NOMO-1 treated with DMSO at 0.1 percent for 48 hours (cell line): ENCODE results near the gene SLIT1.

Experiments used
- DNase-seq: peaks from one replicate; lab custom pipeline; 2025; ENCODE audit not compliant: unreplicated experiment; lab: John Stamatoyannopoulos, UW

SLIT1 gene

DNA sequence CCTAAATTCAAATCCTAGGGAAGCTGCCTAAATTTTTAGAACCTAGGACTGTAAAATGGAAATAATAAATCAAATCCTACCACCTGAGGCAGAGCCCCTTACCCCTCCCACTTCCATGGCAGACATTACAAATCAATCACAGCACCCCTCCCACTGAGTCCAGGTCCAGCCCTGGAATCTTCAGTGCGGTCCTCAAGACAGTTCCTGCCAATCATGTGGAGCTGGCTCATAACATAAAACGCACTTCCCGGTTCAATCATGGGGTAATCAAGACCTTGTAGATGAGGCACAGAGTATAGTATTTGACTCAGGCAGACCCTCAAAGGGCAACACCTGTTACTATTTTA is 157.0 kb downstream of the SLIT1 start:
- no peak for DNase-seq

GRCh38 chr10:97028126-97028831 is 157.5 kb downstream of the SLIT1 start:
- no peak for DNase-seq

DNA sequence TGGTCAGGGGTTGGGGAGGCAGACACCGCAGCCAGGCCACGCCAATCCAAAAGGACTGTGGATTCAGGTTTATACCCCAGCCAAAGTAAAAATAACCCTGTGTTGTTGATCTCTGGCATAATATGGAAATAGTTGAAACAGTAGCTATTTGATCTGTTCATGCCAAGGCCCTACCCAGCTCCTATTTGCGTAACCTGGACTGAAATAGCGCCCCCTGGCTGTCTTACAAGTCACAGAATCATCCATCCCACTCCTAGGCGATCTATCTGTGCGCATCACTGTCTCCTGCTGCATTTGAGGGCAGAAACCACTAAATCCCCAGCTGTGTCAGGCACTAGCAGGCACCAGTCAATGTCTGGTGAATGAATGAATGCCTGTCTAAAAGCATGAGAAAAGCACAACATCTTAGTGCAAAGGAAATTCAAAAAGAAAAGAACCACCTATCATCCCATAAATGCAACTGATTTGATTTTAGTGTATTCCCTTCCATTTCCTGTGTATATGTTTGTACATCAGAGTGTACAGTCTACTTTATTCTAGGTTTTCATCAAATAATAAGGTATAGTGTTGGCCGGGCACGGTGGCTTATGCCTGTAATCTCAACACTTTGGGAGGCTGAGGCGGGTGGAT is 160.0 kb downstream of the SLIT1 start:
- DNase-seq: peak; percentile 17

GRCh38 chr10:97024168-97025073 is 161.3 kb downstream of the SLIT1 start:
- no peak for DNase-seq

DNA sequence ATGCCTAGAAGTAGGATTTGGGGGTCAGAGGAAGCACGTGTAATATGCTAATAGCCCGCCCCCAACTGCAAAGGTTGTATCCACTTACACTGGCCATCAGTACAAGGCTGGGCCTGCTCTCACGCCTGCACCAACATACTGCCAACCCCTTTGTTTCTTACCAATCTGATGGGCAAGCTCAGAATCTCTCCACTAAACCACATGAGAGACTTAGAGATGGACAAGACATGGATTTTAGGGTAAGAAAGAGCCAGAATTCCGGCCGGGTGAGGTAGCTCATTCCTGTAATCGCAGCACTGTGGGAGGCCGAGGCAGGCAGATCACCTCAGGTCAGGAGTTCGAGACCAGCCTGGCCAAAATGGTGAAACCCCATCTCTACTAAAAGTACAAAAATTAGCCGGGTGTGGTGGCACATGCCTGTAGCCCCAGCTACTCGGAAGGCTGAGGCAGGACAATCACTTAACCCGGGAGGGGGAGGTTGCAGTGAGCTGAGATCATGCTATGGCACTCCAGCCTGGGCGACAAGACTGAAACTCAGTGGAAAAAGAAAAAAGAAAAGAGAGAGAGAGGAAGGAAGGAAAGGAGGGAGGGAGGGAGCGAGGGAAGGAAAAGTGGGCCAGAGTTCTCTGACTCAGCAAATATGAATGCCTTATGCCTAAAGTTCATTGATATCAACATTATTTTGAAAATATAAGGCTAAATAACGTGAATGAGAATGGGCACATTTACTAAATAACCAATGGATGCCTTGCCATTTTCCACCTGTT is 162.2 kb downstream of the SLIT1 start:
- no peak for DNase-seq

- no peak for DNase-seq
Measured at GRCh38 chr10:97022616-97023015, 163.1 kb downstream of the SLIT1 start.

- DNase-seq: no peak
Measured at GRCh38 chr10:97020452-97021400, 165.0 kb downstream of the SLIT1 start.

GRCh38 chr10:97019213-97019844 is 166.4 kb downstream of the SLIT1 start:
- no peak for DNase-seq

- DNase-seq: no peak
Measured at GRCh38 chr10:97018251-97019212, 167.2 kb downstream of the SLIT1 start.

DNA sequence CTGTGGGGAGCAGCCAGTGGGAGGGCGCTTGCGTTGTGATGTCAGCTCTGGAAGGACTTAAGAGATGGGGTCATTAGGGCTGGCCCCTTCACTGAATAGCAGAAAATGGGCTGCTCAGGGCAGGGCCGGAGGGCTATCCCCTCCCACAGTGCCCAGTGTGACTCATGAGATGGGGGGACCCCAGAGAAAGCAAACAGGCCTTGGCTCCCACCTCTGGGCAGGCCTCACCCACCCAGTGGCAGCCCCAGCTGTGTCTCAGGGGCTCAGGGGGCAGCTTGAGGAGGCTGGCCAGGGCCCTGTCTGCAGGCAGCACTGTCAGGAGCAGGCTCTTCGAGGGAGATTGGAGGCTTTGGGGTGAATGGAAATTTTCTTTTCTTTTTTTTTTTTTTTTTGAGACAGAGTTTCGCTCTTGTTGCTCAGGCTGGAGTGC is 168.3 kb downstream of the SLIT1 start:
- DNase-seq: no peak

GRCh38 chr10:97016728-97017473 is 168.9 kb downstream of the SLIT1 start:
- no peak for DNase-seq

DNA sequence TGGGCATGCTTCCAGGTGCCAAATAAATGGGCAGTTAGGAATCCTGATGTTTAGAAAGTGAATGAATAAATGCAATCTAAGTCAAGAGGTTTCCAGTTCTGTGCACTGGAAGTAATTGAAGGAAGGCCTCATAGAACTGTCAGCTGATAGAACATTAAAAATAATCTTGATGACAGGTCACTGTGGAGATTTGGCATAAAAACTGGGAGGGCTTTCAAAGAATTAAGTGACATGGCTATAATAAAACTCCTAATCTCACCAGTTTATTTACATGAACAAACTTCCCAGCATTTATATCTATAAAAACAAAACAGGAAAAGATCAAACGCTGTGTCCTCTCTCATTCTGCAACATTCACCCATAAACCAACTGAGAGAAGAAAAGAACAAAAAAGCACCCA is 170.5 kb downstream of the SLIT1 start:
- no peak for DNase-seq

DNA sequence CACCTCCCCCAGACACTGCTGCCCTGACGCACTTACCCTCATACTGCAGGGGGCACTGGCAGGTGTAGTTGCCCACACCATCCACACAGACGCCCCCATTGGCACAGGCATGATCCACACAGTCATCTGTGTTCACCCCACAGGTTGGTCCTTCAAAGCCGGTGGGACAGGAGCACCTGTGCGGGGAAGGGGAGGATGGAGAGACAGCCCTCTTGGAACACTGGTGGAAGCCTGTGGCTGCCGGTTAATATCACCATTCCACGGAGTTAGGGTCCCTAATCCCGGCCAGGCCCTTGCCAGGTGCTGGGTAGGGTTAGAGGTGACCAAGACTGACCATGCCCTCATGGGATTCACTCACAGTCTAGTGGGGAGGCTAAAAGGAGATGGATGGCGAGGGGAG is 171.8 kb downstream of the SLIT1 start:
- DNase-seq: no peak

GRCh38 chr10:97013568-97013967 is 172.2 kb downstream of the SLIT1 start:
- DNase-seq: no peak

- no peak for DNase-seq
Measured at GRCh38 chr10:97012470-97012869, 173.3 kb downstream of the SLIT1 start.

DNA sequence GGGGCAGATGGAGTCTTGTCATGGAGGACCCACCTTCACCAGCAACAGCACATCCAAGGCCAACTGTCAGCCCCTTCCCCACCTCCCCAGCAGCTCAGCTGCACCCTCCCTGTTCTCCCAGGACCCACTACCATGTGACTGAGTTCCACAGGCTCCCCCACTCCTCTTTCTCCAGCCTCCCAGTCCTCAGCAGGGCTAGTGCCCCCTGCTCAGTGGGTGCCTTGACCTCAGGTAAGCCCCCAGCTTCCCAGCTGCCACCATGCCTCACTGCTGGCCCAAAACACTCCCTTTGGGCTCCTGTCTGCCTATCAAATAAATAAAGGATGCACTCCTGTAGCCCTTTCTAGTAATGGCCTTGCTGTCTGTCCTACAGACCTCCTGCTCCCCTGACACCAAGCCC is 174.4 kb downstream of the SLIT1 start:
- DNase-seq: no peak

GRCh38 chr10:97010695-97011206 is 175.0 kb downstream of the SLIT1 start:
- DNase-seq: no peak

DNA sequence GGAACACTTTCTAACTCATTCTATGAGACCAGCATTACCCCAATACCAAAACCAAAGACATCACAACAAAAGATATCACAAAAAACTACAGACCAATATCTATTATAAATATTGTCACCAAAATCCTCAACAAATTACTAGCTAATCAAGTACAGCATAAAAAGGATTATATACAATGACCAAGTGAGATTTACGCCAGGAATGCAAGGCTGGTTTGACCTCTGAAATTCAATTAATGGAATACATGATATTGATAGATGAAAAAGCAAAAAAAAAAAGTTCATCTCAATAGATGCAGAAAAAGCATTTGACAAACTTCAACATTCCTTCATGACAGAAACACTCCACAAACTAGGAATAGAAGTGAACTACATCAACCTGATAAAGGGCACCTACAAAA is 178.3 kb downstream of the SLIT1 start:
- no peak for DNase-seq
